Fibroblast of the aortic adventitia (primary cell): ENCODE measurements around the gene VRK3. TPM values are rescaled to one million over a fixed set of nuclear protein-coding genes. Genes with fewer than 3 reads are reported as not detected.
A peak's percentile ranks its signal among the peaks of the same experiment; 100 is the strongest.

ENCODE experiments used
- DNase-seq: peaks from one replicate; pipeline ENCODE4 v3.0.0-alpha.2; 2010; ENCODE audit warnings: low read depth
- H3K4me3 ChIP-seq: 2 replicates; pipeline ENCODE4 v1.5.1; 2011; ENCODE audit warnings: low read depth, mild to moderate bottlenecking, control low read depth, low read length, moderate library complexity
- total RNA-seq: library from RNA; depleted of rRNA; stranded (reverse); fragments of >200 nt; gene quantifications from 2 replicates; pipeline ENCODE4 v1.2.3, GENCODE V29; 2012; ENCODE audit warnings: low replicate concordance
- TF ChIP-seq, protein P1 (sequence below): IDR thresholded peaks from 2 replicates; pipeline ENCODE4 v1.5.1; 2011; ENCODE audit warnings: mild to moderate bottlenecking, low read length, control low read depth, inconsistent platforms; ENCODE audit not compliant: insufficient read depth

The VRK3 gene
- total RNA-seq, 1 donor, result 30.6 TPM

- TF ChIP-seq, protein P1, sequence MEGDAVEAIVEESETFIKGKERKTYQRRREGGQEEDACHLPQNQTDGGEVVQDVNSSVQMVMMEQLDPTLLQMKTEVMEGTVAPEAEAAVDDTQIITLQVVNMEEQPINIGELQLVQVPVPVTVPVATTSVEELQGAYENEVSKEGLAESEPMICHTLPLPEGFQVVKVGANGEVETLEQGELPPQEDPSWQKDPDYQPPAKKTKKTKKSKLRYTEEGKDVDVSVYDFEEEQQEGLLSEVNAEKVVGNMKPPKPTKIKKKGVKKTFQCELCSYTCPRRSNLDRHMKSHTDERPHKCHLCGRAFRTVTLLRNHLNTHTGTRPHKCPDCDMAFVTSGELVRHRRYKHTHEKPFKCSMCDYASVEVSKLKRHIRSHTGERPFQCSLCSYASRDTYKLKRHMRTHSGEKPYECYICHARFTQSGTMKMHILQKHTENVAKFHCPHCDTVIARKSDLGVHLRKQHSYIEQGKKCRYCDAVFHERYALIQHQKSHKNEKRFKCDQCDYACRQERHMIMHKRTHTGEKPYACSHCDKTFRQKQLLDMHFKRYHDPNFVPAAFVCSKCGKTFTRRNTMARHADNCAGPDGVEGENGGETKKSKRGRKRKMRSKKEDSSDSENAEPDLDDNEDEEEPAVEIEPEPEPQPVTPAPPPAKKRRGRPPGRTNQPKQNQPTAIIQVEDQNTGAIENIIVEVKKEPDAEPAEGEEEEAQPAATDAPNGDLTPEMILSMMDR, result peak; percentile 90
- DNase-seq, result peak; percentile 54
- H3K4me3 ChIP-seq, result no peak overlapping the region
Measured at GRCh38 chr19:49983645-49984229, 41.4 kb downstream of the VRK3 start.

GRCh38 chr19:49981603-49982593 is 43.3 kb downstream of the VRK3 start:
- H3K4me3 ChIP-seq, result no peak overlapping the region
- TF ChIP-seq, protein P1, result no peak
- no peak for DNase-seq

GRCh38 chr19:49978324-49978723 is 46.8 kb downstream of the VRK3 start:
- H3K4me3 ChIP-seq, result no peak overlapping the region
- TF ChIP-seq, protein P1, result no peak
- DNase-seq, result no peak

DNA sequence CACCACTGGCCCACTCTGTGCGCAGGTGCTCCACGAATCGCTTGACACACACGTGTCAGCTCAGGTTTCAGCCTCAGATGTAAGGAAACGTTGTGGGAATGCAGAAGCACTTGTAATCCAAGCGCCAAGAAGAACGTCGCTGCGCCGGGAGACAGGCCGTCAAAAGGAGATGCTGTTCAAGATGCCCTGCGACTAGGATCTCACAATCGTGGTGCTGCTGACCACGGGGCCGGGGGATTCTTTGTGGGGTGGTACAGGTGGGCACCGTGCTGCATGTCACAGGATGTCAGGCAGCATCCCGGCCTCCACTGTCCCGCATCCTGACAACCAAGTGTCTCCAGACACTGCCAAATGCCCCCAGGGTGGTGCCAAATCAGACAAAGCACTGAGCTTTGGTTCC is 47.3 kb downstream of the VRK3 start:
- no peak overlapping the region for H3K4me3 ChIP-seq
- TF ChIP-seq, protein P1, result no peak
- DNase-seq, result no peak

- DNase-seq, result no peak
- no peak overlapping the region for H3K4me3 ChIP-seq
- TF ChIP-seq, protein P1, result no peak
Measured at GRCh38 chr19:49977076-49977475, 48.1 kb downstream of the VRK3 start.

- DNase-seq, result peak; percentile 27
- no peak overlapping the region for H3K4me3 ChIP-seq
- TF ChIP-seq, protein P1, result no peak
Measured at GRCh38 chr19:49976496-49976895, 48.7 kb downstream of the VRK3 start.
